ENCODE results near the gene CARMIL3.

The CARMIL3 gene

DNA sequence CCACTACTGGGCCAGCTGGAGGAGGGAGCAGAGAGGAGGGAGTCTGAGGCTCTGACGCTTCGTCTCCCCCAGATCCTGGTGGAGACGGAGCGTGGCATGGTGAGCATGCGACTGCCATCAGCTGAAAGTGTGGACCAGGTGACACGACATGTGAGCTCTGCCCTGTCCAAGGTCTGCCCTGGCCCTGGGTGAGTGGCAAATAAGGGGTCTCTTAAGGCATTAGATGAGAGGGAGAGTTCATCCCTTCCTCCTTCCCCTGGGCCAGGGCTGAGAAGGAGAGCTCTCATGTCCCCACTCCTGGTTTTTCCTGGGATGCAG, 2.5 kb downstream of the CARMIL3 start:
- DNase-seq (ENCODE audit: low read depth): no peak
- TF ChIP-seq, protein P1, sequence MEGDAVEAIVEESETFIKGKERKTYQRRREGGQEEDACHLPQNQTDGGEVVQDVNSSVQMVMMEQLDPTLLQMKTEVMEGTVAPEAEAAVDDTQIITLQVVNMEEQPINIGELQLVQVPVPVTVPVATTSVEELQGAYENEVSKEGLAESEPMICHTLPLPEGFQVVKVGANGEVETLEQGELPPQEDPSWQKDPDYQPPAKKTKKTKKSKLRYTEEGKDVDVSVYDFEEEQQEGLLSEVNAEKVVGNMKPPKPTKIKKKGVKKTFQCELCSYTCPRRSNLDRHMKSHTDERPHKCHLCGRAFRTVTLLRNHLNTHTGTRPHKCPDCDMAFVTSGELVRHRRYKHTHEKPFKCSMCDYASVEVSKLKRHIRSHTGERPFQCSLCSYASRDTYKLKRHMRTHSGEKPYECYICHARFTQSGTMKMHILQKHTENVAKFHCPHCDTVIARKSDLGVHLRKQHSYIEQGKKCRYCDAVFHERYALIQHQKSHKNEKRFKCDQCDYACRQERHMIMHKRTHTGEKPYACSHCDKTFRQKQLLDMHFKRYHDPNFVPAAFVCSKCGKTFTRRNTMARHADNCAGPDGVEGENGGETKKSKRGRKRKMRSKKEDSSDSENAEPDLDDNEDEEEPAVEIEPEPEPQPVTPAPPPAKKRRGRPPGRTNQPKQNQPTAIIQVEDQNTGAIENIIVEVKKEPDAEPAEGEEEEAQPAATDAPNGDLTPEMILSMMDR (conservative IDR thresholded peaks at IDR 0.05; ENCODE audit: control insufficient read depth, insufficient read depth, low read depth, low read length): no peak
- H3K4me3 ChIP-seq (ENCODE audit: control insufficient read depth, low read depth, low read length): no peak overlapping the region

DNA sequence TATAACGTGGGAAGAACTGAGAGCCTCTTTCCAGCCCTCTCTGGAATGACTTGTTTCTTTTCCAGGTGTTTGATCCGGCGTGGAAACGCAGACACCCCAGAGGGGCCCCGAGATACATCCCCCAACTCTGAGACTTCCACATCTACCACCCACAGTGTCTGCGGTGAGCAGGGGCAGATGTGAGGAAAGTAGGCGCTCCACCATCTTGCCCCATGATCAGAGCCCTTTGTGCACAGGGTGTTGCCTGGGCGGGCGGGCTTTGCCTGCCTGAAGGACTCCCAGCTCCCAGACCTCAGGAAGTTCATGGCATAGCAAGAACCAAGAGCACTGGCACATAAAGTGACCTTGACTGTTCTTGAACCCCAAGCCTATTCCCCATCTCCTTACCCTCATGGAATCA, 2.8 kb downstream of the CARMIL3 start:
- no peak for DNase-seq (ENCODE audit: low read depth)
- TF ChIP-seq, protein P1 (conservative IDR thresholded peaks at IDR 0.05; ENCODE audit: control insufficient read depth, insufficient read depth, low read depth, low read length): no peak
- no peak overlapping the region for H3K4me3 ChIP-seq (ENCODE audit: control insufficient read depth, low read depth, low read length)

GRCh38 chr14:24055971-24056799, 4.4 kb downstream of the CARMIL3 start:
- no peak overlapping the region for H3K4me3 ChIP-seq (ENCODE audit: control insufficient read depth, low read depth, low read length)
- TF ChIP-seq, protein P1 (conservative IDR thresholded peaks at IDR 0.05; ENCODE audit: control insufficient read depth, insufficient read depth, low read depth, low read length): no peak
- DNase-seq (ENCODE audit: low read depth): no peak

GRCh38 chr14:24056800-24057184, 5.0 kb downstream of the CARMIL3 start:
- TF ChIP-seq, protein P1 (conservative IDR thresholded peaks at IDR 0.05; ENCODE audit: control insufficient read depth, insufficient read depth, low read depth, low read length): no peak
- H3K4me3 ChIP-seq (ENCODE audit: control insufficient read depth, low read depth, low read length): no peak overlapping the region
- DNase-seq (ENCODE audit: low read depth): no peak

DNA sequence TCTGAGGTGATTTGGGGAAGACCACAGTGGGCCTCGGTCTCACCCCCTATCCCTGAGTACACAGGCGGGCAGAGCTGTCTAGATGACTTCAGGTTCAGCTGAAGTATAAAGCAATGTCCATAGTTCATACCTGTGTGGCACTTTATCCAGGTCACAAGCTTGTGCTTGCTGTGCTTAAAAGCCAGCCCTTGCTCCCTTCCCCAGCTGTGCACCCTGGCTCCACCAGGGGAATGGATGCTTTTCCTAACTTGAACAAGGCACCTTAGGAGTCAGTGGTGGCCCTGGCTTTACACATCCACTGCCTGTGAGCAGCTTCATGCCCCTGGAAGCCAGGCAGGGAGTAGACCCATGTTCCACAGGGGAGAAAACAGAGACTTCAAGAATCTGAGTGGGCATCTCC, 5.5 kb downstream of the CARMIL3 start:
- TF ChIP-seq, protein P1 (conservative IDR thresholded peaks at IDR 0.05; ENCODE audit: control insufficient read depth, insufficient read depth, low read depth, low read length): no peak
- H3K4me3 ChIP-seq (ENCODE audit: control insufficient read depth, low read depth, low read length): no peak overlapping the region
- no peak for DNase-seq (ENCODE audit: low read depth)

DNA sequence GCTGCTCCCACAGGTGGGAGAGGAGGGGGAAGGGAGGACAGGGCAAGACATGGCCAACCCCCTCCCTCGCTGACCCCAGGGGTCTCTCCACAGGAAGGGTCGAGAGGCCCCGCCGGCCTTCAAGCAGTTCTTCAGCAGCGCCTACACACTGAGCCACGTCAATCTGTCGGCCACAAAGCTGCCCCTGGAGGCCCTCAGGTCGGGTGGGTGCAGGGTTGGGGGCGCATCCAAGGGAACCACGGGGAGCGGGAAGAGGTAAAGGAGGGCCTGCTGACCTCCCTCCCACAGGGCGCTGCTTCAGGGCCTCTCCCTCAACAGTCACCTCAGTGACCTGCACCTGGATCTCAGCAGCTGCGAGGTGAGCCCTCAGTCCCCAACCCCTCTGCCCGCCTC, 6.1 kb downstream of the CARMIL3 start:
- no peak for DNase-seq (ENCODE audit: low read depth)
- no peak overlapping the region for H3K4me3 ChIP-seq (ENCODE audit: control insufficient read depth, low read depth, low read length)
- TF ChIP-seq, protein P1 (conservative IDR thresholded peaks at IDR 0.05; ENCODE audit: control insufficient read depth, insufficient read depth, low read depth, low read length): no peak
